ENCODE results near the gene SLC25A31.

SLC25A31 gene

GRCh38 chr4:127730142-127730913 is at the start of gene SLC25A31:
Gene SLC25A31 (plus strand): TSS chr4:127730400. CDS start chr4:127730546, 146 bp downstream.
- no peak for DNase-seq

GRCh38 chr4:127685292-127685691 is 44.9 kb upstream of the SLC25A31 start:
- no peak for DNase-seq

DNA sequence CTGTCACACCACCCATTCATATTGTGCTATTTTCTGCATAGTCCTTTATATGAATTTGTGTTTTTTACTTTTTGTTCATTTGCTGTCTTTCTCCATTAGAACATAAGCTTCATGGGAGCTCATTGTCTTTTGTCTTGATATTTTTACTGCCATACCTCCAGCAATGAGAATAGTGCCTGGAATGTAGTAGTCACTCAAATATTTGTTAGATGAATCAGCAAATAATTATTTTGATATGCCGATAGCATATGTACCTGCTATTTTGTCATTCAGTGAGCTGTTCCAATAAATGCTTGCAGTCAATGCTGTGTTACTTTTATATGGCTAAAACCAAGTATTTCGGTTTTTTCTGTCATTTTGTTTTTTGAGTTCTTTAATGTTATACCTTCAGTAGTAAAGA is 43.5 kb upstream of the SLC25A31 start:
- DNase-seq: no peak

DNA sequence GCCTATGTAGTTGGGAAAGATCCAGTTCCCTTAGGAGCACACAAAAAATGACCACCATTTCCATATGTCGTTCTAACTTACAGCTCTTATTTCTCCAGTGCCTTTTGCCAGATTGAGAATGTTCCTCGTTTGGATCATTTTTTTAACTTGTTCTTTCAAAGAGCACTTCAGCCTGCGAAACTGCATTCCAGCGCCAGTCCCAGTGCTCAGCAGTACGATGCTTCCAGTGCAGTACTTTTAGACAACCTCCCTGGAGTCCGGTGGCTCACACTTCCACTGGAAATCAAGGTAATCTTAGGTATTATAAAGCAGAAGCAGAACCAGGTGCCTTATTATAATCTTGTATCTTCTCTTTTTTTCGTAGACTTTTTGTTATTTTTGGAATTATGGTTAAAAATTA is 42.6 kb upstream of the SLC25A31 start:
- no peak for DNase-seq

DNA sequence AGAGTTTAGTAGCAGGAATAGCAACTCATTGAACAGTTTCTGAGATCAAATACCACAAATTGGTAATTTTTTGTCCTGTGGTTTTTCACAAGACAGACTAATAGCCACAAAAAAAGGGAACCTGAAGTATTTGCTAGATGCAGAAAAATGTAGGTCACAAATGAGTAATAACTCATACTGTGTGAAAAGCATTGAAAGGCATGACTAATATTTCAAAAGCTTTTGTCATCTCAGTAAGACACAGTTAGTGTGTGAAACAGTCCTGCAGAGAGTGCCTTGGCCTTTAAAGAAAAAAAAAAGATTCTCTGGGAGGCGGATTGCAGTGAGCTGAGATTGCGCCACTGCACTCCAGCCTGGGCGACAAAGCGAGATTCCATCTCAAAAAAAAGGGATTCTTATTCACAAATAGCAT is 31.4 kb upstream of the SLC25A31 start:
- DNase-seq: no peak

DNA sequence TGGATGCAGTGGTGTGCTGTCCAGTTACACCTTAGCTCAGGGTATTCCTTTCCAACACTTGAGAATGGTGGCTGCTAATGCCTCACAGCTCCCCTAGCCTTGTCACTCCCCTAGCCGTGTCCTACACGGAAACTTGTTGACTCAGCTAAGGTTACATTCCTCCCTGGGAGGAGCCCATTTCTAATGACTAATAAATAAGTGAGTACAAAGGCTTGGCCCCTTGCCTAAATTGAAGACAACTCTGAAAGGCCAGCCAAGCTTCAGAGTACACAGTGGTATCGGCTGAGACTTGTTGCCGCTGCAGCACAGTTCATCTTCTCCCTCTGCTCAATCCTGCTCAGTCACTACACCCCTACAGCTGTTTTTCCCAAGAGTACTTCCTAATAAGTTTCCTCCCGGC is 21.2 kb upstream of the SLC25A31 start:
- DNase-seq: peak; percentile 7

DNA sequence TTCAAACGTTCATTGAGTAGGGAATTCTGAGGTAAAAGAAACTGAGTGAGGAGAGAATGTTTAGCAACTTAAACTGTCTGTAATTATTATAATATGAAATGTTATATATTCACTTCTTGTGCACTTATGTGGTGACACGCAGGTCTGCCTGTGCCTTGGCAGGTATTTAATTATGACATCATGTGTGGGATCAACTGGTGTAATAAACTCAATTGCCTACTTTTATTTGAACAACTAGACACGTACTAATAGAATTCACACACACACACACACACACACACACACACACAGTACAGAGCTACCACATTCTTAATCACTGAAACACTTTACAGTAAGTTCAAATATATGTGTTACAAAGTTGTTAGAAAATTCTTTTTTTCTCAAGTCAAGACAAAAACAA is 20.7 kb upstream of the SLC25A31 start:
- DNase-seq: no peak

DNA sequence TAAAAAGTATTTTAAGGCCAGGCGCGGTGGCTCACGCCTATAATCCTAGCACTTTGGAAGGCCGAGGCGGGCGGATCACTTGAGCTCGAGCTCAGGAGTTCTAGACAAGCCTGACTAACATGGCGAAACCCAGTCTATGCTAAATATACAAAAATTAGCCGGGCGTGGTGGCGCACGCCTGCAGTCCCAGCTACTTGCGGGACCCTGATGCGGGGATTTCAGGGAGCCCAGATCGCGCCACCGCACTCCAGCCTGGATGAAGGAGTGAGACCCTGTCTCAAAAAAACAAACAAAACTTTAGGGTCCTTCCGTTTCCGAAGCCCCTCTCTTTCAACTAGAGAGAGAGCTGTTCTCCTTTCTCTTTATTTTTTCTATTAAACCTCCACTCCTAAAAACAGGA is 1.2 kb downstream of the SLC25A31 start:
- DNase-seq: no peak

DNA sequence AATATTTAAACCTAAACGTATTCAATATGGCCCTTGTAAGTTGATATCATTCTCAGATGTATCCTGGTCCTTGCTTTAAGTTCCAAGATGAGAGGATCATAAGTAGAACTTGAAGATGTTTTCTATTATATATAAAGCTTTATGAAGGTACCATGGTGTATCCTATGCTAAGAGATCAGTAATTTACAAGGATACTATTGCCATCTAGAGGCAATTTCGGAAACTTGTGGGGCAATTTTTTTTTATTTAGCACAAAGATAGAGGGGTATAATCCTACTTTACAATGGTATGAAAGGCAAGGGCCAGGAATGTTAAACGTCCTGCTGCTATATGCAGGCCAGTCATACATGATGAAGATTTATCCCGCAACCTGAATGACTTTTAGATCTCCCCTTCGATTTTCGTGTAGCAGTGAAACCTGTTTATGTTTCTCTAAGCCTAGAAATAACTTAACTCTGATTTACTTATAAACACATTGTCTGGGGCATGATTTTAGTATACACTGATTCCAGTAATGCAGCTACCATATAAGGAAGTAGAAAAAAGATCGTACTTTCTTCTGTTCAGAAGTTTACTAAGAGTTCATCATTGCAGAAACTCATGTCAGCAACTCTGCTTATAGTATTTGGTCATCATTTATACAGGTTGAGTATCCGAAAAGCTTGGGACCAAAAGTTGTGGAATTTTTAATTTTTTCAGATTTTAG is 2.6 kb downstream of the SLC25A31 start:
- peak; percentile 66 for DNase-seq

GRCh38 chr4:127734976-127735375 is 4.8 kb downstream of the SLC25A31 start:
- DNase-seq: no peak

DNA sequence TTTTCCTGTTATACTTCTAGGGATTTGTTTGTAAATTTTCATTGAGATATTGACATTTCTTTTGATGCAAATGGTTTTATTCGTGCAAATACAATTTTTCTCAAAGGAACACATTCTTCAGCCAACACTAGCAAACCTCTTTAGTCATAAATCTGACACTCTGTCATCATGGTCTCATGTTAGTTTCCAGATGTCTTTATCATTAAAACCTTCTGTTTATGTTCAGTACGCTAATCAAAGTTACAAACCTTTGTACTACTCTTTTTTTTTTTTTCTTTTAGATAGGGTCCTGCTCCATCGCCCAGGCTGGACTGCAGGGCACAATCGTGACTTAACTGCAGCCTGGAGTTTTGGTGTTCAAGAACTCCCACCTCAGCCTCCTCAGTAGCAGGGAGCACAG is 7.1 kb downstream of the SLC25A31 start:
- no peak for DNase-seq

DNA sequence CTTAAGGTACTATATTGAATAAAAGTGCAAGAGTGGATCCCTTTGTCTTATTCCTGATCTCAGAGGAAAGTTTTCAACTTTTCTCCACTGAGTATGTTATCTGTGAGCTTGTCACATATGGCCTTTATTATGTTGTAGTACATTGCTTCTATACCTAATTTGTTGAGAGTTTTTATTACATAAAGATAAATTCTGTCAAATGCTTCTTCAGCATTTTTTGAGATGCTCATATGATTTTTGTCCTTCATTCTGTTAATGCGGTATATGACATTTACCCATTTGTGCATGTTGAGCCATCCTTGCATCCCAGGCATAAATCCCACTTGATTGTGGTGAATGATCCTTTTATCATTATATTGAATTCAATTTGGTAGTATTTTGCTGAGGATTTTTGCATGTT is 11.0 kb downstream of the SLC25A31 start:
- DNase-seq: no peak

GRCh38 chr4:127747883-127748282 is 17.7 kb downstream of the SLC25A31 start:
- DNase-seq: no peak

GRCh38 chr4:127748957-127749356 is 18.8 kb downstream of the SLC25A31 start:
- DNase-seq: no peak

GRCh38 chr4:127756906-127757305 is 26.7 kb downstream of the SLC25A31 start:
- DNase-seq: no peak

GRCh38 chr4:127759228-127759820 is 29.1 kb downstream of the SLC25A31 start:
- no peak for DNase-seq

DNA sequence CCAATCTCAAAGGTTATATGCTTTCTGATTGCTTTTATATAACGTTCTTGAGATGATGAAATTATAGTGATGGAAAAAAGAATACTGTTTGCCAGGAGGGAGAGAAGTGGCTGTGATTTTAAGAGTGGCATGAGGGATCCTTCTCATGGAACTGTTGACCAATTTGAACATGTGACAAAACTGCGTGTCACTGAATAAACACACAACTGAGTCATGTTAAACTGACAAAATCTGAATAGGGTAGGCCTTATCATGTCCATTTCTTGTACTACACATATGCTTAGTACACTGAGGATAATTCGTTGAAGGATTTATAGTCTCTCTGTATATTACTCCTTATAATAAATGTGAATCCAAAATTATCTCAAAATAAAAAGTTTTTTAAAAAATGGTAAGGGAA is 29.7 kb downstream of the SLC25A31 start:
- no peak for DNase-seq

- DNase-seq: no peak
Measured at GRCh38 chr4:127771535-127772275, 41.5 kb downstream of the SLC25A31 start.

GRCh38 chr4:127772769-127773671 is 42.8 kb downstream of the SLC25A31 start:
- no peak for DNase-seq

- no peak for DNase-seq
Measured at GRCh38 chr4:127775843-127776242, 45.6 kb downstream of the SLC25A31 start.

DNA sequence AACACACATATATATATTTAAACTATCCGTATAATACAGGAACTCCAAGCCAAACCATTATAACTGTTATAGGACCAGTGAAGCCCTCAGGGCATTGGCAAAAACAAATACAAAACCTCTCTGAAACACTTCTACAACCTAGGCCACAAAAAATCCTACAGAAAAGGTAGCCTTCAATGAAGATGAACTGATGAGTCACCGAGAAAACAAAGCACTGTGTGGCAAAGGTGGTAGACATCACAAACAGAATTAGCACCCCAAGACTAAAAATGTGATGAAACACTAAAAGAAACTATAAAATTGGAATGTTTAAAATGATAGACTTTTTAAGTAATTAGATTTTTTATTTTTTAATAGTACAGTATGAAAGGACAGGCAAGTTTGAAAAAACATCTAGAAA is 46.4 kb downstream of the SLC25A31 start:
- no peak for DNase-seq

DNA sequence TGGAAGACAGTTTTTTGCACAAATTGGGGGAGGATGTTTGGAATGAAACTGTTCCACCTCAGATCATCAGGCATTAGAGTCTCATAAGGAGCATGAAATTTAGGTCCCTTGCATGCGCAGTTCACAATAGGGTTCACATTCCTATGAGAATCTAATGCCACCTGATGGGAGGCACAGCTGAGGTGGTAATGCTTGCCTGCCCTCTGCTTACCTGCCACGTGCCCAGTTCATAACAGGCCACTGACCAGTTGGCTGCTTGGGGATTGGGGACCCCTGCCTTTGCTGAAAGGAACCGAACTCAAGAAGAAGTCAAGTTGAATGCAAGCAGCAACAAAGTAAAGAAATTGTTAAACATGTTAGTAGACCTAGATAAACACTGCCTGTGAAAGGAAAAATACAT is 47.3 kb downstream of the SLC25A31 start:
- no peak for DNase-seq
